ENCODE measurements around the gene HOXC12.

The HOXC12 gene

DNA sequence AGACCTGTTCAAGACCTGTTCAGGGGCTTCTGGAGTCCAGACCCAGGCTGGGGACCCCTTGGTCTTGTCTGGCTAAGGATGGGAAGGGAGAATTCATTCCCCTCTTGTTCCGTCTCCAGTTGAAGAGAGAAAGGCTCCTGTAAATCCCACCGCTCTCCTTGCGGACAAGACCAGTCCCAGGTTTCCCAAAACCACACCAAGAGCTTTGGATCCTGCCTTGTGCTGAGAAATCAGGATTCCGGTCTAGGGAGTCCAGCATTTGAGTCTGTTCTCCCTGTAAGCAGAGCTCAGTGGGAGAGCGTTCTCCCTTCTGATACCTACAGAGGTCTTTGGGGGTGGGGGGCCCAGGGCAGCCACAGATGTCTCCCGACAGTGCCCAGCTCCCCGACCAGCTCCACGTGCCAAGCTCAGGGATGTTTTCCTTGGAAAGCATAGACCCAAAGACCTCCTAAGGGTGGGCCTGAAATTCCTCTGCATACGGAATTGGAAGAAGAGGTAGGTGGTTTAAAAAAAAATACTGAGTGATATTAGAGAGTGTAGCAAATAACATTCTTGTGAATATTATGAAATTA lies 14.2 kb upstream of the HOXC12 start:
- H2AFZ ChIP-seq (ENCODE audit: low read depth, low read length): no peak overlapping the region
- no peak for TF ChIP-seq CTCF (IDR thresholded peaks at IDR 0.05; ENCODE audit: low read depth, low read length)
- H3K4me1 ChIP-seq (ENCODE audit: low read length): no peaks in the 10 kb centered on the region
- no peak overlapping the region for H3K4me3 ChIP-seq (ENCODE audit: low read length)
- no peaks in the 10 kb centered on the region for H3K79me2 ChIP-seq (ENCODE audit: low read length)
- no peaks in the 10 kb centered on the region for H4K20me1 ChIP-seq (ENCODE audit: insufficient read depth, low read length)
- H3K27ac ChIP-seq (ENCODE audit: low read length): no peak overlapping the region
- H3K9ac ChIP-seq (ENCODE audit: low read length): no peak overlapping the region
- peaks cover 31% of the 10 kb centered on the region for H3K27me3 ChIP-seq (ENCODE audit: low read depth, low read length)
- H3K9me3 ChIP-seq (ENCODE audit: insufficient read depth, low read length): no peaks in the 10 kb centered on the region
- no peaks in the 10 kb centered on the region for H3K36me3 ChIP-seq (replicated peaks; ENCODE audit: low read depth, low read length)
- no peak overlapping the region for H3K4me2 ChIP-seq (ENCODE audit: low read length)

DNA sequence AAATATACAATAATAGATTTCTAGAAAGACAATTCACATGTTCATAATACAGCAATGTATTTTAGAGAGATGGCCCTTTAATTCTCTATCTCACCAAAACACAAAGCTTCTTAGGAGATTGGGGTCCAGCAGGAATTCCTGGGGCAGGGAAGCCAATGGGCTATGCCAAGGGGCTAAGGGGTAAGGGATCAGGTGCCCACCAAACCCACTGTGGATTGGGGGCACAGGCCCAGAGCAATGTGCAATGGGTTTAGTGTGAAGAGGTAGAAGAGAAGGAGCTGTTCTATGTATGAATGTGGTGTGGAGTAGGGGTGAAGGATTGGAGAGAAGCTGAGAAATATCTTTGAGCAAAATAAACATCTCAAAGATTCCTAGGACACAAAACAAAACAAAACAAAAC lies 13.5 kb upstream of the HOXC12 start:
- no peaks in the 10 kb centered on the region for H3K4me1 ChIP-seq (ENCODE audit: low read length)
- H3K4me2 ChIP-seq (ENCODE audit: low read length): no peak overlapping the region
- H2AFZ ChIP-seq (ENCODE audit: low read depth, low read length): no peak overlapping the region

DNA sequence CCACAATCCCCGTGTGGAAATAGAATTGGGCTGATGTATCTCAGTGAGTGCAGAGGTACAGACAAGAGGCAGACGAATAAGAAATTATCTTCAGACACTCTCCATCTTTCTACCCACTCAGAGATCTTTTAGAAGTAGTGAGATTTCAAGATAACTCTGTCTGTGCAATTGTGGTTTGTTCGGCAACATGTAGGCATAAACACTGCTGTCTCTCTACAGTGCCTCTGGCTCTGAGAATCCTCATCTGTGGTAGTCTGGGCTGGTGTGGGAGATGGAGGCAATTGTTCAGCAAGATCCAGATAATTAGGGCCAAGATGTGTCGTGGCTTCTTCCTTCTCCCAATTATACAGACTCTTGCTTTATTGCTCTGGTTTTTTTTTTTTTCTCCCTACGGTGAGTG lies 13.0 kb upstream of the HOXC12 start:
- Histone ChIP-seq H3K79me2 (ENCODE audit: low read length) (no peaks in the 10 kb centered on the region), H3K9ac (ENCODE audit: low read length) (no peak overlapping the region), H3K9me3 (ENCODE audit: insufficient read depth, low read length) (no peaks in the 10 kb centered on the region), H3K27me3 (ENCODE audit: low read depth, low read length) (peaks cover 37% of the 10 kb centered on the region), H3K4me3 (ENCODE audit: low read length) (no peak overlapping the region), H3K27ac (ENCODE audit: low read length) (no peak overlapping the region), H4K20me1 (ENCODE audit: insufficient read depth, low read length) (no peaks in the 10 kb centered on the region), H2AFZ (ENCODE audit: low read depth, low read length) (no peak overlapping the region), H3K4me2 (ENCODE audit: low read length) (no peak overlapping the region), H3K36me3 (replicated peaks; ENCODE audit: low read depth, low read length) (no peaks in the 10 kb centered on the region), H3K4me1 (ENCODE audit: low read length) (no peaks in the 10 kb centered on the region)
- TF ChIP-seq CTCF (IDR thresholded peaks at IDR 0.05; ENCODE audit: low read depth, low read length): no peak
- TF ChIP-seq EZH2phosphoT487 (IDR thresholded peaks at IDR 0.05; ENCODE audit: low read depth): no peak

More for the DNA sequence above, 13.5 kb upstream of the HOXC12 start:
- H3K9me3 ChIP-seq (ENCODE audit: insufficient read depth, low read length): no peaks in the 10 kb centered on the region
- H3K27ac ChIP-seq (ENCODE audit: low read length): no peak overlapping the region
- H3K4me3 ChIP-seq (ENCODE audit: low read length): no peak overlapping the region
- no peak for TF ChIP-seq CTCF (IDR thresholded peaks at IDR 0.05; ENCODE audit: low read depth, low read length)
- no peak for TF ChIP-seq EZH2phosphoT487 (IDR thresholded peaks at IDR 0.05; ENCODE audit: low read depth)
- H3K9ac ChIP-seq (ENCODE audit: low read length): no peak overlapping the region
- no peaks in the 10 kb centered on the region for H3K36me3 ChIP-seq (replicated peaks; ENCODE audit: low read depth, low read length)
- H3K79me2 ChIP-seq (ENCODE audit: low read length): no peaks in the 10 kb centered on the region
- H4K20me1 ChIP-seq (ENCODE audit: insufficient read depth, low read length): no peaks in the 10 kb centered on the region
- H3K27me3 ChIP-seq (ENCODE audit: low read depth, low read length): peaks cover 35% of the 10 kb centered on the region

- Histone ChIP-seq H3K4me3 (ENCODE audit: low read length) (no peak overlapping the region), H2AFZ (ENCODE audit: low read depth, low read length) (no peak overlapping the region), H3K79me2 (ENCODE audit: low read length) (no peaks in the 10 kb centered on the region), H3K4me2 (ENCODE audit: low read length) (no peak overlapping the region), H3K27me3 (ENCODE audit: low read depth, low read length) (peaks cover 42% of the 10 kb centered on the region), H3K36me3 (replicated peaks; ENCODE audit: low read depth, low read length) (no peaks in the 10 kb centered on the region), H4K20me1 (ENCODE audit: insufficient read depth, low read length) (no peaks in the 10 kb centered on the region), H3K9ac (ENCODE audit: low read length) (no peak overlapping the region), H3K4me1 (ENCODE audit: low read length) (no peaks in the 10 kb centered on the region), H3K9me3 (ENCODE audit: insufficient read depth, low read length) (no peaks in the 10 kb centered on the region), H3K27ac (ENCODE audit: low read length) (no peak overlapping the region)
- TF ChIP-seq EZH2phosphoT487 (IDR thresholded peaks at IDR 0.05; ENCODE audit: low read depth): no peak
- no peak for TF ChIP-seq CTCF (IDR thresholded peaks at IDR 0.05; ENCODE audit: low read depth, low read length)
These were observed 12.2 kb upstream of the HOXC12 start for GRCh38 chr12:53942467-53942997.

All from OCI-LY3 (cell line).